ENCODE data around the gene PACRG.

- TF ChIP-seq ZNF565 (CRISPR knock-in tag; conservative IDR thresholded peaks at IDR 0.05; ENCODE audit: low read depth) (no peak), ARNTL (CRISPR knock-in tag; IDR thresholded peaks at IDR 0.05; ENCODE audit: borderline replicate concordance, low read depth) (no peak), POU6F1 (CRISPR knock-in tag; IDR thresholded peaks at IDR 0.05; ENCODE audit: borderline replicate concordance, low read depth) (no peak), TSHZ2 (CRISPR knock-in tag; IDR thresholded peaks at IDR 0.05) (no peak), RARB (CRISPR knock-in tag; IDR thresholded peaks at IDR 0.05) (no peak), SNAI2 (CRISPR knock-in tag; IDR thresholded peaks at IDR 0.05) (no peak), PATZ1 (CRISPR knock-in tag; IDR thresholded peaks at IDR 0.05; ENCODE audit: borderline replicate concordance) (no peak), OSR1 (CRISPR knock-in tag; IDR thresholded peaks at IDR 0.05) (no peak), ZFP3 (CRISPR knock-in tag; IDR thresholded peaks at IDR 0.05) (no peak), CSRNP3 (CRISPR knock-in tag; IDR thresholded peaks at IDR 0.05) (no peak), CREB5 (CRISPR knock-in tag; IDR thresholded peaks at IDR 0.05; ENCODE audit: low read depth) (no peak)
Observed at GRCh38 chr6:162715601-162716000, 12.2 kb upstream of the PACRG start.
